Inflammatory macrophage treated with lipopolysaccharide for 4 hours (primary cell): ENCODE results near the gene OOSP2.
"Not testable (repeated sequence)": the region's sequence is repeated elsewhere in the genome, so short reads cannot be mapped to it uniquely, and the experiment has no call there.

Experiments
- DNase-seq: peaks from one replicate; pipeline ENCODE4 v3.0.0-alpha.2; 2020

The OOSP2 gene

GRCh38 chr11:60040109-60040508, at the start of gene OOSP2:
Gene OOSP2, plus strand, starts transcription at chr11:60040409. Its CDS starts 51 bp downstream, at chr11:60040460.
- no peak for DNase-seq

GRCh38 chr11:59990421-59990820, 49.8 kb upstream of the OOSP2 start:
- DNase-seq: no peak

- DNase-seq: no peak
Measured at GRCh38 chr11:59992425-59992824, 47.8 kb upstream of the OOSP2 start.

GRCh38 chr11:59997800-59998199, 42.4 kb upstream of the OOSP2 start:
- no peak for DNase-seq

- no peak for DNase-seq
Measured at GRCh38 chr11:59999691-60000090, 40.5 kb upstream of the OOSP2 start.

- DNase-seq: no peak
Measured at GRCh38 chr11:60003729-60004128, 36.5 kb upstream of the OOSP2 start.

- no peak for DNase-seq
Measured at GRCh38 chr11:60005360-60005759, 34.8 kb upstream of the OOSP2 start.

GRCh38 chr11:60016881-60017280, 23.3 kb upstream of the OOSP2 start, which contains the start of gene OOSP4B:
Gene OOSP4B, plus strand, starts transcription at chr11:60017181.
- DNase-seq: no peak

- DNase-seq: no peak
Measured at GRCh38 chr11:60018058-60018457, 22.2 kb upstream of the OOSP2 start.

- not testable (repeated sequence) for DNase-seq
Measured at GRCh38 chr11:60020376-60020775, 19.8 kb upstream of the OOSP2 start.

GRCh38 chr11:60029015-60029632, 11.1 kb upstream of the OOSP2 start:
- no peak for DNase-seq

GRCh38 chr11:60050422-60050821, 10.2 kb downstream of the OOSP2 start:
- DNase-seq: not testable (repeated sequence)

GRCh38 chr11:60050839-60051238, 10.6 kb downstream of the OOSP2 start:
- not testable (repeated sequence) for DNase-seq

GRCh38 chr11:60056349-60056969, 16.2 kb downstream of the OOSP2 start, which contains the start of gene MS4A3:
Gene MS4A3, plus strand, starts transcription at chr11:60056665. Its CDS starts 4,496 bp downstream, at chr11:60061161.
- peak; percentile 68 for DNase-seq

- DNase-seq: peak; percentile 8
Measured at GRCh38 chr11:60059052-60059451, 18.8 kb downstream of the OOSP2 start.

GRCh38 chr11:60059521-60060240, 19.5 kb downstream of the OOSP2 start:
- DNase-seq: peak; percentile 53

- peak; percentile 57 for DNase-seq
Measured at GRCh38 chr11:60064111-60064510, 23.9 kb downstream of the OOSP2 start.

GRCh38 chr11:60065801-60066200, 25.6 kb downstream of the OOSP2 start:
- no peak for DNase-seq

- no peak for DNase-seq
Measured at GRCh38 chr11:60069450-60069849, 29.2 kb downstream of the OOSP2 start.

- DNase-seq: not testable (repeated sequence)
Measured at GRCh38 chr11:60071644-60072043, 31.4 kb downstream of the OOSP2 start.

GRCh38 chr11:60077216-60077817, 37.1 kb downstream of the OOSP2 start:
- DNase-seq: peak; percentile 67

GRCh38 chr11:60077981-60078380, 37.8 kb downstream of the OOSP2 start:
- DNase-seq: peak; percentile 57

- no peak for DNase-seq
Measured at GRCh38 chr11:60078745-60079144, 38.5 kb downstream of the OOSP2 start.
